ENCODE results near the gene ZNF414.
"Not testable (repeated sequence)": the region's sequence is repeated elsewhere in the genome, so short reads cannot be mapped to it uniquely, and the experiment has no call there.

Gene ZNF414, protein sequence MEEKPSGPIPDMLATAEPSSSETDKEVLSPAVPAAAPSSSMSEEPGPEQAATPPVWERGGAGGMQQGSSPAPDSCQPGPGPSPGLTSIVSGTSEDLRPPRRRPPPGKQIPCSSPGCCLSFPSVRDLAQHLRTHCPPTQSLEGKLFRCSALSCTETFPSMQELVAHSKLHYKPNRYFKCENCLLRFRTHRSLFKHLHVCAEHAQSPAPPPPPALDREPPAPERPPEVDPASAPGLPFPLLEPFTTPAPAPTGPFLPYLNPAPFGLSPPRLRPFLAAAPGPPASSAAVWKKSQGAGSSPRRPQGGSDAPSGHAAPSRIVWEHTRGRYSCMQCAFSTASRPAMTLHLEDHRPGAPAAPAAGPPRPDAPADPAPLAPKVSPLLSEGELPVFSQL

DNA sequence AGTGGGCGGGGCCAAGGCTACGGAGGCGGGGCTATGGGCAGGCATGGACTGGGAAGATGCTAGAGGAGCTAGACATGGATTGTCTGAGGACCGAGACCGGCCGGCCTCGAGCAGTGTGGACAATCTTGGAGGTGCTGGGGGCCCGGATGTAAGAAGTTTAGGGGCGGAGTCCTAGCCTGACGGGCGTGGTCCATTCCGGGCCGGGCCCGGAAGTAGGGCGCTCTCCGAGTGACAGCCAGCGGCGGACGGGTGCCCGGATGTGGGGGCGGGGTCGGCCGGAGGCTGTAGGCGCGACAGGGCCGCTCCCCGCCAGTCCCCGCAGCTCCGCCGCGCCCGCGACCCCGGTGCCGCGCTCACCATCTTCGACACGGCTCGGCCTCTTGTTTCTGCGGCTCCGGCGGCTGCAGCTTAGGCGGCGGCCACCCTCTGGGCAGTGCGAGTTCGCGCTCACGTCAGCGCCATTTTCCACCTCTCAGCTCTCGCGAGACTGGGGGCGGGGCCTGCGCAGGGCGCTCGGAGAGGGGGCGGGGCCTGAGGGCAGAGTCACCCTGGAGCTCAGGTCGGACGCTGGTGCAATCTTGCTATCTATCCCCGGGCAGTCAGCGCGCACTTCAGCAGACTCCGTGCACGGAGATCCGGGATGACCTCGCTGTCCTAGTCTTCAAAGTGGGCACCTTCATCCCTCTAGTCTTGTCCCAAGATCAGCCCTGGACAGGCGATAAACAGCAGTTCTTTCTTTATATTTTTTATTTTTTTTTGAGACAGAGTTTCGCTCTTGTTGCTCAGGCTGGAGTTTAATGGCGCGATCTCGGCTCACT, at the start of gene ZNF414:
ZNF414 (minus strand) TSS at position 481 of the 818 bp plus-strand sequence; CDS start at position 360, 121 bp downstream.
- Histone ChIP-seq H3K4me1 (ENCODE audit: control insufficient read depth, insufficient read depth, low read length) (peaks cover 33% of the 10 kb centered on the region), H3K27me3 (replicated peaks; ENCODE audit: control insufficient read depth, insufficient read depth, low read length) (no peaks in the 10 kb centered on the region), H3K9ac (ENCODE audit: low read length) (peak within 1 kb of the TSS; percentile 95), H3K4me3 (ENCODE audit: low read length) (peak within 1 kb of the TSS; percentile 87), H3K36me3 (ENCODE audit: control insufficient read depth, insufficient read depth, low read length, severe bottlenecking) (peaks cover 2% of the 10 kb centered on the region), H3K9me3 (ENCODE audit: control insufficient read depth, low read length) (no peaks in the 10 kb centered on the region)
- peak; percentile 98 for DNase-seq (ENCODE audit: low read depth)

DNA sequence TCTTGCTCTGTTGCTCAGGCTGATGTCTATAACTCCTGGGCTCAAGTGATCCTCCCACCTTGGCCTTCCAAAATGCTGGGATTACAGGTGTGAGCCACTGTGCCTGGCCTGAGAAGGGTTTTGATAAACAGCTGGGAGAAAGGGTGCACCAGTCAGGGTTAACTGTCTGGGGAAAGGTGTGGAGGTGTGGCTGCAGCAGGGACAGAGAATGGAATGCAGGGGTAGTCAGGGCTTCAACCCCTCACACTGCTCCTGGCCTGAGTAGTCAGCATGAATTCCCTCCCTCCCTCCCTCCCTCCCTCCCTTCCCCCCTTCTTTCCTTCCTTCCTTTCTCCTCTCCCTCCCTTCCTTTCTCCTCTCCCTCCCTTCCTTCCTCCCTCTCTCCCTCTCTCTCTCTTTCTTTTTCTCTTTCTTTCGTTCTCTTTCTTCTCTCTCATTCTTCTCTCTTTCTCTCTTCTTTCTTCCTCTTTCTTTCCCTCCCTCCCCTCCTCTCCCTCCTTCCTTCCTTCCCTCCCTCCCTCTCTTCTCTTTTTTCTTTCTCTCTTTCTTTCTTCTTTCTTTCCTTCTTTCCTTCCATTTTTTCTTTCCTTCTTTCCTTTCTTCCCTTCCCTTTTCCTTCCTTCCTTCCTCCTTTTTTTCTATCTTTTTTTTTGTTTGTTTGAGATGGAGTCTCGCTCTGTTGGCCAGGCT, 47.3 kb upstream of the ZNF414 start:
- Histone ChIP-seq H3K4me1 (ENCODE audit: control insufficient read depth, insufficient read depth, low read length) (no peaks in the 10 kb centered on the region), H3K9me3 (ENCODE audit: control insufficient read depth, low read length) (no peaks in the 10 kb centered on the region), H3K4me3 (ENCODE audit: low read length) (no peak overlapping the region), H3K36me3 (ENCODE audit: control insufficient read depth, insufficient read depth, low read length, severe bottlenecking) (no peaks in the 10 kb centered on the region), H3K9ac (ENCODE audit: low read length) (no peak overlapping the region), H3K27me3 (replicated peaks; ENCODE audit: control insufficient read depth, insufficient read depth, low read length) (no peaks in the 10 kb centered on the region)
- DNase-seq (ENCODE audit: low read depth): no peak

DNA sequence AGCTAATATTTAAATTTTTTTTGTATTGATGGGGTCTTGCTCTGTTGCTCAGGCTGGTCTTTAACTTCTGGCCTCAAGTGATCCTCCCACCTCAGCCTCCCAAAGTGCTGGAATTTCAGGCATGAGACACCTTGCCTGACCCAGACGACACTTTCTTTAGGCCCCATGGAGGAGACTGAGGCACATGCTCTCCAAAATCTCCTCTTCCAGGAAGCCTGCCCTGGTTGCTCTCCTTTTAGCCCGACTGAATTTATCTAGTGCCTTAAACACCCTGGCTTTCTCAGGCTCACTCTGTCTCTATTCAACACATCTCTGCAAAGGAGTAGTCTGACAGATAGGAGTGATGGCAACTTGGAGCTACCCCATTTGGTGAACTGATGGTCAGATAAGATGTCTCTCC, 44.4 kb upstream of the ZNF414 start:
- H3K27me3 ChIP-seq (replicated peaks; ENCODE audit: control insufficient read depth, insufficient read depth, low read length): no peaks in the 10 kb centered on the region
- no peaks in the 10 kb centered on the region for H3K4me1 ChIP-seq (ENCODE audit: control insufficient read depth, insufficient read depth, low read length)
- DNase-seq (ENCODE audit: low read depth): no peak
- H3K36me3 ChIP-seq (ENCODE audit: control insufficient read depth, insufficient read depth, low read length, severe bottlenecking): no peaks in the 10 kb centered on the region
- no peak overlapping the region for H3K4me3 ChIP-seq (ENCODE audit: low read length)
- no peak overlapping the region for H3K9ac ChIP-seq (ENCODE audit: low read length)
- no peaks in the 10 kb centered on the region for H3K9me3 ChIP-seq (ENCODE audit: control insufficient read depth, low read length)

DNA sequence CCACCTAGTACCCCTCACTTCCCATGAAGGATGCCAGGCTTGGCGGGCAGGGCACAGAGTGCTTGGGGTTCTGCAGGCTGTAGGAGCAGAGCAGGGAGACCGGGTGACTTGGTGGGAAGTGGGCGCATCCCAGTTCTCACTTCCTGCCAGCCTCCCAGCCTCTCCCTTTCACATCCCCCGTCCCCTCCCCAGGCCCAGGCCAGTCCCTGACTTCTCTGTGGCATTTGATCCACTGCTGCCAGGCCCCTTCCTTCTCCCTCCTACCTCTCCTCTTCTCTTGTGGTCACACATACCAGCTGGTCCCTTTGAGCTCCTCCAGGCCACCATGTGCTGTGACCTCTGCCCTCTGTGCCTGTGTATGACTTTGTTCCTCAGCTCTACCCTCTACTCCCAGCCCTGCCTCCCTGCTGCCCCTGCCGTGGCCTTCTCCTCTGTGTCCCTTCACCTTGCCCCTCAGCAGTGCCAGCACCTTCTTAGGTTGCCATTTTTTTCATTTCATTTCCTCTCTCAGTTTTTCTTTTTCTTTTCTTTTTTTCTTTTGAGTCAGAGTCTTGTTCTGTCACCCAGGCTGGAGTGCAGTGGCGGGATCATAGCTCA, 43.8 kb upstream of the ZNF414 start:
- Histone ChIP-seq H3K36me3 (ENCODE audit: control insufficient read depth, insufficient read depth, low read length, severe bottlenecking) (no peaks in the 10 kb centered on the region), H3K4me3 (ENCODE audit: low read length) (no peak overlapping the region), H3K27me3 (replicated peaks; ENCODE audit: control insufficient read depth, insufficient read depth, low read length) (no peaks in the 10 kb centered on the region), H3K9me3 (ENCODE audit: control insufficient read depth, low read length) (no peaks in the 10 kb centered on the region), H3K9ac (ENCODE audit: low read length) (no peak overlapping the region), H3K4me1 (ENCODE audit: control insufficient read depth, insufficient read depth, low read length) (no peaks in the 10 kb centered on the region)
- no peak for DNase-seq (ENCODE audit: low read depth)

DNA sequence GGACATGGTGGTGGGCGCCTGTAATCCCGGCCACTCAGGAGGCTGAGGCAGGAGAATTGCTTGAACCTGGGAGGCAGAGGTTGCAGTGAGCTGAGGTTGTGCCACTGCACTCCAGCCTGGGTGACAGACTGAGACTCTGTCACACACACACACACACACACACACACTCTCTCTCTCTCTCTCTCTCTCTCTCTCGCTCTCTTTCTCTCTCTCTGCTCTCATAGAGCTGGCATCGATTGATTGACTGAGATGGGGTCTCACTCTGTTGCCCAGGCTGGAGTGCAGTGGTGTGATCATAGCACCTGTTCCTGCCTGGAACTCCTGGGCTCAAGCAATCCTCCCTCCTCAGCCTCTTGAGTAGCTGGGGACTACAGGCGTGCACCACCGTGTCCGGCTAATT, 39.8 kb upstream of the ZNF414 start:
- H3K4me1 ChIP-seq (ENCODE audit: control insufficient read depth, insufficient read depth, low read length); H3K27me3 ChIP-seq (replicated peaks; ENCODE audit: control insufficient read depth, insufficient read depth, low read length); H3K4me3 ChIP-seq (ENCODE audit: low read length); H3K9ac ChIP-seq (ENCODE audit: low read length); H3K9me3 ChIP-seq (ENCODE audit: control insufficient read depth, low read length); H3K36me3 ChIP-seq (ENCODE audit: control insufficient read depth, insufficient read depth, low read length, severe bottlenecking); DNase-seq (ENCODE audit: low read depth): not testable (repeated sequence)

DNA sequence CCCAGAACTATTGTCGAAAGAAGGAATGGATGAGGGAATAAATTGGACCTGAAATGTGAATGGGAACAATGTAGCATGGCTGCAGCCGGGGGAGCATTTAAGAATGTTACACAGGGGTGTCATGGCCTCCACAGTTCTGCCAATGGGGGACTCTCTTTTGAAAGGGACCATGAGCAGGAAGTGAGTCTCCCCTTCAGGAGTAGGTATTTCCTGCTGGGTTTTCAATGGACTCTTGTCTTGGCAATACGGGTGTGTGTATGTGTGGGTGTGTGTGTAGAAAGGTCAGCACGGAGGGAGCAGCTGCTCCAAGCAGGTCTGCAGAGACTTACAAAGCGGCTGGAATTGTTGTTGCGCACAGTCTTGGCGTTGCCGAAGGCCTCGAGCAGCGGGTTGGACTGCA, 38.8 kb upstream of the ZNF414 start:
- no peak overlapping the region for H3K9ac ChIP-seq (ENCODE audit: low read length)
- H3K4me3 ChIP-seq (ENCODE audit: low read length): no peak overlapping the region
- no peak for DNase-seq (ENCODE audit: low read depth)
- no peaks in the 10 kb centered on the region for H3K27me3 ChIP-seq (replicated peaks; ENCODE audit: control insufficient read depth, insufficient read depth, low read length)
- no peaks in the 10 kb centered on the region for H3K4me1 ChIP-seq (ENCODE audit: control insufficient read depth, insufficient read depth, low read length)
- H3K36me3 ChIP-seq (ENCODE audit: control insufficient read depth, insufficient read depth, low read length, severe bottlenecking): no peaks in the 10 kb centered on the region
- no peaks in the 10 kb centered on the region for H3K9me3 ChIP-seq (ENCODE audit: control insufficient read depth, low read length)

DNA sequence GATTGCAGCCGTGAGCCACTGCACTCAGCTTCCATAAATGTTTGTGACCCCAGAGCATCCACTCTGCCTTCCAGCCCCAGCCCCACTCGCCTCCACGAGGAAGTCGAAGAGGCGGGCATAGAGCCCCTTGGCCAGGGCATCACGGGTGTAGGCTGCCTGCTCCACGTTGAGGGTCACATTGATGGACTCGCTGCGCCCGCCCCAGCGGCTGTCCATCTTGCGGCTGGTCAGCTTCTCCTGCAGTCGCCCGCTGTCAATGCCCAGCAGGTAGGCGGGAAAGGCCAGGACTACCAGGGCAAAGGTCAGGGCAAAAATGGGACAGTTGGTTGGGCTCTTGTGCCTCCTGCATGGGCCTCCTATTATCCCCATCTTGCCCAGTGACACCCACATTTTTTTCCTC, 36.1 kb upstream of the ZNF414 start:
- H3K4me3 ChIP-seq (ENCODE audit: low read length): no peak overlapping the region

DNA sequence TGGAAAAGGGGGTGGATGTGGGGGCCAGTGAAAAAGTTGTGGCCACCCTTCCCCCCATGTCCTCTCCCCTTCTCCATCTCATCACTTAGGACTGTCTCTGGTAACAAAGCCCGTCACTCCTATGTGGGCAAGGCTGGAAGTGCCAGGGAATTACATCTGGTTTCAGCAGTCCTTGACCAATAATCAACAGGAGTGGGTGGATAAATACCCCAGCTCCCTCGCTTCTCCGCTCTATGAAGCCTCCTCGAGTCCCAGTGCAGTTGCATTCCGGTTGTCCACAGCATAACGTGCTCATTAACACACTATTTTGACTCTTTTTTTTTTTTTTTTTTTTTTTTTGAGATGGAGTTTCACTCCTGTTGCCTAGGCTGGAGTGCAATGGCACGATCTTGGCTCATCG, 31.8 kb upstream of the ZNF414 start:
- Histone ChIP-seq H3K27me3 (replicated peaks; ENCODE audit: control insufficient read depth, insufficient read depth, low read length) (no peaks in the 10 kb centered on the region), H3K4me1 (ENCODE audit: control insufficient read depth, insufficient read depth, low read length) (peaks cover 2% of the 10 kb centered on the region), H3K9me3 (ENCODE audit: control insufficient read depth, low read length) (no peaks in the 10 kb centered on the region), H3K9ac (ENCODE audit: low read length) (no peak overlapping the region), H3K36me3 (ENCODE audit: control insufficient read depth, insufficient read depth, low read length, severe bottlenecking) (no peaks in the 10 kb centered on the region), H3K4me3 (ENCODE audit: low read length) (no peak overlapping the region)
- no peak for DNase-seq (ENCODE audit: low read depth)

More for the DNA sequence above, 36.1 kb upstream of the ZNF414 start:
- Histone ChIP-seq H3K9me3 (ENCODE audit: control insufficient read depth, low read length) (no peaks in the 10 kb centered on the region), H3K27me3 (replicated peaks; ENCODE audit: control insufficient read depth, insufficient read depth, low read length) (no peaks in the 10 kb centered on the region), H3K4me1 (ENCODE audit: control insufficient read depth, insufficient read depth, low read length) (no peaks in the 10 kb centered on the region), H3K36me3 (ENCODE audit: control insufficient read depth, insufficient read depth, low read length, severe bottlenecking) (no peaks in the 10 kb centered on the region), H3K9ac (ENCODE audit: low read length) (no peak overlapping the region)
- no peak for DNase-seq (ENCODE audit: low read depth)

DNA sequence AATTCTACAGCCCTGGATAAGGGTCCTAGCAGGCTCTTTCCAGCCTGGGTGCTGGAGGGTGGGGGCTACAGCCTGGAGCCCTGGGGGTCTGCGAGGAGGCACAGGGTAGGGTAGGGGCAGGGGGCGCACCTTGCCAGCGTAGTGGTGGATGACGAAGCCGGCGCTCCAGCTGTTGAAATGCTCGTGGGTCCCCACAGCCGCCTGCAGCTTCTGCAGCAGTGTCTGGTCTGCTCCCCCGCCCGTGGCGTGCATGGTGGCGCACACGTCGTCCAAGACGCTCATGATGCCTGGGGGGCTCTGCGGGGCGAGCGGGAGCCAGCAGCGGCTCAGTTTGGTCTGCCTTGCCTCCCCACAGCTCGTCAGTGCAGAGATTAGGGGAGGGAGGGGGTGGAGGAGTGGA, 30.2 kb upstream of the ZNF414 start:
- no peak overlapping the region for H3K4me3 ChIP-seq (ENCODE audit: low read length)
- H3K9me3 ChIP-seq (ENCODE audit: control insufficient read depth, low read length): no peaks in the 10 kb centered on the region
- DNase-seq (ENCODE audit: low read depth): no peak
- no peaks in the 10 kb centered on the region for H3K36me3 ChIP-seq (ENCODE audit: control insufficient read depth, insufficient read depth, low read length, severe bottlenecking)
- no peak overlapping the region for H3K9ac ChIP-seq (ENCODE audit: low read length)
- no peaks in the 10 kb centered on the region for H3K27me3 ChIP-seq (replicated peaks; ENCODE audit: control insufficient read depth, insufficient read depth, low read length)
- H3K4me1 ChIP-seq (ENCODE audit: control insufficient read depth, insufficient read depth, low read length): peaks cover 5% of the 10 kb centered on the region

DNA sequence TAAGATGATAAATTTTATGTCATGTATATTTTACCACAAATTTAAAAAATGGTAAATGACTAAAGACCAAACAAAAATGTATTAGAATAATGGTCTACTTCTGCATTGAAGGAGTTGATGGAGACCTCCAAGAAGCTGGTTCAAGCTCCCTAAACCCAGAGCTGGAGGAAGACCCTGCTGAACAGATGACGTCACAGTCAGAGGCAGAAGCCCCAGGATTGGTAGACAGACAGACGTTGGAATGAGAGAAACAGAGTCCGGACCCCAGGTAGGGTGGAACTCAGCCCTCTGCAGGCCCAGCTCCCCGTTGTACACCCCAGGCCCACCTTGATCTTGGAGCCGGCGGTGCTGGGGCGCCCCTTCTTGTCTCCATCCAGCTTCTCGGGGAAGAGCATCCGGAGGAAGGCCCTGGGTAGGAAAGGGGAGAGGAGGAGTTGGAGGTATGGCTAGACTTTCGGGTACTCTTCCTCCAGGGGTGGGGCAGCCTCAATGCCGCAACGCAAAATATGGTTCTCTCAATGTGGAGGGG, 25.7 kb upstream of the ZNF414 start:
- no peaks in the 10 kb centered on the region for H3K27me3 ChIP-seq (replicated peaks; ENCODE audit: control insufficient read depth, insufficient read depth, low read length)
- no peak overlapping the region for H3K9ac ChIP-seq (ENCODE audit: low read length)
- no peak overlapping the region for H3K4me3 ChIP-seq (ENCODE audit: low read length)
- no peaks in the 10 kb centered on the region for H3K9me3 ChIP-seq (ENCODE audit: control insufficient read depth, low read length)
- H3K4me1 ChIP-seq (ENCODE audit: control insufficient read depth, insufficient read depth, low read length): peaks cover 5% of the 10 kb centered on the region
- DNase-seq (ENCODE audit: low read depth): no peak
- no peaks in the 10 kb centered on the region for H3K36me3 ChIP-seq (ENCODE audit: control insufficient read depth, insufficient read depth, low read length, severe bottlenecking)

DNA sequence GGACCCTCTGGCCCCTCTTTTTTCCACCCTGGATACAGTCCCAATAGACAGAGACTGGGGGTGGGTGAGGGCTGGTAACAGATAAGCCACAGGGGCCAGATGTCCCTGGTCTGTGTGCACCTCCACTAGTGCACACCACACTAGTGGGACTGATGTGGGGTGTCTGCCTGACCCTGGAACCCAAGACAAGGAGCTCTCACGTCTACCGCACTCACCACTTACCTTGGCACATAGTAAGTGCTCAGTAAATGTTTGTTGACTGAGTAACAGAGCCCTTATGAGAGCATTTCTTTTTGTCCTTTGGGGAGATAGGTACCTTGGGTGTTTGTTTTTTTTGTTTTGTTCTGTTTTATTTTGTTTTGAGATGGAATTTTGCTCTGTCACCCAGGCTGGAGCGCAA, 23.1 kb upstream of the ZNF414 start:
- no peaks in the 10 kb centered on the region for H3K9me3 ChIP-seq (ENCODE audit: control insufficient read depth, low read length)
- H3K27me3 ChIP-seq (replicated peaks; ENCODE audit: control insufficient read depth, insufficient read depth, low read length): no peaks in the 10 kb centered on the region
- no peak overlapping the region for H3K9ac ChIP-seq (ENCODE audit: low read length)
- no peak for DNase-seq (ENCODE audit: low read depth)
- H3K4me3 ChIP-seq (ENCODE audit: low read length): no peak overlapping the region
- no peaks in the 10 kb centered on the region for H3K36me3 ChIP-seq (ENCODE audit: control insufficient read depth, insufficient read depth, low read length, severe bottlenecking)
- peaks cover 5% of the 10 kb centered on the region for H3K4me1 ChIP-seq (ENCODE audit: control insufficient read depth, insufficient read depth, low read length)

Measured in adipocyte (in vitro differentiated cells).